Activated CD8-positive, alpha-beta memory T cell treated with anti-CD3 and anti-CD28 coated beads, Interleukin-2, amount 10 ng/mL, durations not matched to agents 7 days and 5 days (primary cell): ENCODE data around the gene FMOD. TPM values are rescaled to one million over a fixed set of nuclear protein-coding genes. Genes with fewer than 3 reads are reported as not detected.

Source experiments
- ATAC-seq: fragments of 150-1000 bp; cut with Tn5 transposase; one replicate; pipeline ENCODE4 v1.10.0; 2021; ENCODE audit warnings: moderate library complexity
- CTCF ChIA-PET: fragments of 350-600 bp; sonication (Branson Sonifier 250); formaldehyde crosslinking; loops from one replicate; lab custom pipeline; 2021; ENCODE audit warnings: antibody characterized with exemption; lab: Charles Lee
- DNase-seq: peaks from one replicate; pipeline ENCODE4 v3.0.0-alpha.2; 2020
- H3K27ac Mint-ChIP-seq: one replicate; pipeline ENCODE4 v1.8.0; 2021; ENCODE audit warnings: mild to moderate bottlenecking, mixed read lengths
- H3K27me3 Mint-ChIP-seq: one replicate; pipeline ENCODE4 v1.8.0; 2021; ENCODE audit warnings: mixed read lengths
- H3K36me3 Mint-ChIP-seq: one replicate; pipeline ENCODE4 v1.8.0; 2021; ENCODE audit warnings: mild to moderate bottlenecking, mixed read lengths
- H3K4me1 Mint-ChIP-seq: one replicate; pipeline ENCODE4 v1.8.0; 2021; ENCODE audit warnings: mixed read lengths
- H3K4me3 Mint-ChIP-seq: one replicate; pipeline ENCODE4 v1.8.0; 2021; ENCODE audit warnings: mild to moderate bottlenecking, moderate library complexity, mixed read lengths
- H3K9me3 Mint-ChIP-seq: one replicate; pipeline ENCODE4 v1.8.0; 2022; ENCODE audit warnings: low read depth, mixed read lengths
- total RNA-seq, 2 experiments: library from RNA; stranded (reverse); gene quantifications; one replicate each; pipeline ENCODE4 v1.2.3, GENCODE V29; 2021

Gene FMOD
- total RNA-seq, 2 experiments from 2014 or later: 0.19 TPM; not detected in 1

DNA sequence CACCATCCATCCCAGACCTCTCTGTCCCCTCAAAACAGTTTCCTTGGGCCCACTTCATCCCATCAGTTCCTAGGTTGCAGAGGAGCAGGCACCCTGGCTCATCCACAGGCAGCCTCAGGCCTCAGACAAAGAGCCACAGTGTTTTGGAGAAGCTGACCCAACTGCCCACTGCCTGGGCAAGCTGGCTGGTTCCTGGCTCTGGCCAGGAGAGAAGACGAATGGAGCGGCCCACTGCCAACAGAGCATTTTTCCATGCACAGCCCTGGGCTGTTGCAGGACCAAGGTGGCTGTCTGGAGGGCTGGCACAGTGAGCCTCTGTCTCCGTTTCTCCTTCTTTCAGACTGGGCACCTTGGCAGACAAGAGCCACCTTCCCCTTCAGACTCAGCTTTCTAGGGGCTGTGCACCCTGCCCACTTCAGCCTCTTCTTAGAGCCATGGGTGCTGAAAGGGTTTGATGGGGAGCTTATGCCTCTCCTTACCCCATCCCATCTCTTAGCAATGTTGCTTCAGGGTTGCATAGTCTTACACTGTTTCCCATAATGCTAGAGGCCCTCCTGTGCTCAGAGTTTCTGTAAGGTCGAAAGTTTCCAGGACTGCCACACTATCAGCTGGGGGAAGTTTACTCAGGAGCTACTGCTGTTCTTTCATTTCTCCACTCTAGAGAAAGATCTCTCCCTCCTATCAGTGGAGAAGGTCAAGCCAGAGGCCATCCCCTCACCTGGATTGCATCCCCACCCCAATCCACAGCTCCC is 973 bp downstream of the FMOD start:
- no peak overlapping the region for H3K4me3 Mint-ChIP-seq
- DNase-seq (no peak), ATAC-seq (no peak)
- no peaks in the 10 kb centered on the region for H3K36me3 Mint-ChIP-seq
- CTCF ChIA-PET: interaction anchor here (0.7 to 1.4 kb wide), 4 partner anchors 9 to 82 kb away, joined by 3 to 5 read pairs (median 4); no protein-coding TSS in a partner anchor
- H3K4me1 Mint-ChIP-seq: peaks cover 2% of the 10 kb centered on the region
- no peak overlapping the region for H3K27ac Mint-ChIP-seq
- H3K27me3 Mint-ChIP-seq: peaks cover 39% of the 10 kb centered on the region
- H3K9me3 Mint-ChIP-seq: no peaks in the 10 kb centered on the region

DNA sequence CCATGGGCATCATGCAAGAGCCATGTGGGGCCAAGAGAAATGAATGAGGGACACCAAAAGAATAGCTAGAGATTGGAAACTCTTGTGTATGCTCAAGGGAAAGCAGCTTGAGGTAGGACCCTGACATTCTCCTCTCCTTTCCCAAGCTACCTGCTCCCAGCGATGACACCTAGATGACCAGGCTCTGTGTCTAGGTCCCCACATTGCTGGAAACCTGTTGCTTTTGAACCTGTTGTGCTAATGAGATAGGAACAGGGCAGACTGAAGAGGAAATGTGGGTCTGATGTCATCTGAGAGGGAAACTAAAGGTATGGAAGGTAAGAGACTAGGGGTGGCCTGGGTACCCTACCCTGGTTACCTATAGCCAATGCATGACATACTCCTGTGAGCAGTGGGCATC is 1.8 kb downstream of the FMOD start:
- CTCF ChIA-PET: interaction anchor here (1.4 to 17.8 kb wide), 2 partner anchors 9 to 77 kb away, joined by 5 to 806 read pairs; no protein-coding TSS in a partner anchor
- Mint-ChIP-seq H3K27me3 (peaks cover 41% of the 10 kb centered on the region), H3K36me3 (no peaks in the 10 kb centered on the region), H3K4me1 (peaks cover 2% of the 10 kb centered on the region), H3K4me3 (no peak overlapping the region), H3K27ac (no peak overlapping the region), H3K9me3 (no peaks in the 10 kb centered on the region)
- DNase-seq (no peak), ATAC-seq (no peak)

DNA sequence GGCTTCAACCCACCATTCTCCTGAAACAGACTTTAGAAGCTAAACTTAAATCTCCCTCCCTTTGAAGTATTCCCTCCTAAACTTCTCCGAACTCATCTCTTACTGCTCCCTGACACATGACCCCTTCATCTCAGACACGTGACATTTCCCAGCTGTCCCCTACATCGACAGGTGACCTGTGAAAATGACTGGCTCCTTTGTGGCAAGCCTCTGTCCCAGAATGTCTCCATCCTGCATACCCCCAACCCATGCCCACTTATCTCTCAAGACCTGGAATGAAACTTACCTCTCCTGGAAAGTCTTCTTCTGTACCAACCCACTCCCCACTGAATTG is 4.2 kb downstream of the FMOD start:
- H3K4me3 Mint-ChIP-seq: no peak overlapping the region
- DNase-seq (no peak), ATAC-seq (no peak)
- H3K36me3 Mint-ChIP-seq: no peaks in the 10 kb centered on the region
- peaks cover 2% of the 10 kb centered on the region for H3K4me1 Mint-ChIP-seq
- H3K27ac Mint-ChIP-seq: no peak overlapping the region
- H3K27me3 Mint-ChIP-seq: peaks cover 50% of the 10 kb centered on the region
- no peaks in the 10 kb centered on the region for H3K9me3 Mint-ChIP-seq
- CTCF ChIA-PET: interaction anchor here (0.6 to 17.8 kb wide), 5 partner anchors 75 to 1818 kb away, joined by 3 to 806 read pairs (median 4); no protein-coding TSS in a partner anchor

DNA sequence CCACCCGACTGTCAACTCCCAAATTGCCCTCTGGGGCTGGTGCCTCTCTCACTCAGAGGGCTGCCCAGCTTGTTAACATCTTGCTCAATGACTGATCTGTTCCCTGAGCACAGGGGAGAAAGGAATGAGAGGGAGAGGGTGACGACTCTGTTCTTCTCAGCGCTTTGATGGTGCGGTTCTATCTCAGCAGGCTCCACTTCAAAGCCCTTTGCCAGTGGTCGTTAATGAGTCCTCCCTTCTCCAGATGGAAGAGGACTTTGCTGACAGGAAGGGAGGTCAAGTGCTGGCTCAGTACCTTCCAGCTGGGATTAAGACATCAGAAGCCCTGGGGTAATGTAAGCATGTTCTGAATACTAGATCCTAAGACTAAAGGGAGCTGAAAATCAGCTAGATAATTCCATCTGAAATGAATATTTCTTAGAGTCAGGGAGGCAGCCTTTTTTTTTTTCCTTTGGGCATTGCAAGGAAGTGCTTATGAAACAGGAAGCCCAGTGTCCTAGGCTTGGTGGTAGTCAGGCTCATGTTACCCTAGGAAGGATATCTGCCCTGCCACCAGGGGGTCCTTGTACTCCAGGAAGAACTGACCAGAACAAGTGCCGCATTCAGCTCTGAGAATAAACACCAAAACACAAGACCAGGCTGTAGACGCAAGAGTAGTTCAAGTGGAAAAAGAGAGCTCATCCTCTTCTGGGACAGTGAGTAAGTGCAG is 4.7 kb downstream of the FMOD start:
- no peak for ATAC-seq
- CTCF ChIA-PET: interaction anchor here (0.6 to 17.8 kb wide), 6 partner anchors 30 to 1818 kb away, joined by 3 to 806 read pairs (median 4); no protein-coding TSS in a partner anchor
- Mint-ChIP-seq H3K4me3 (no peak overlapping the region), H3K27ac (no peak overlapping the region), H3K27me3 (peaks cover 52% of the 10 kb centered on the region), H3K9me3 (no peaks in the 10 kb centered on the region), H3K36me3 (no peaks in the 10 kb centered on the region), H3K4me1 (peaks cover under 1% of the 10 kb centered on the region)
- no peak for DNase-seq

DNA sequence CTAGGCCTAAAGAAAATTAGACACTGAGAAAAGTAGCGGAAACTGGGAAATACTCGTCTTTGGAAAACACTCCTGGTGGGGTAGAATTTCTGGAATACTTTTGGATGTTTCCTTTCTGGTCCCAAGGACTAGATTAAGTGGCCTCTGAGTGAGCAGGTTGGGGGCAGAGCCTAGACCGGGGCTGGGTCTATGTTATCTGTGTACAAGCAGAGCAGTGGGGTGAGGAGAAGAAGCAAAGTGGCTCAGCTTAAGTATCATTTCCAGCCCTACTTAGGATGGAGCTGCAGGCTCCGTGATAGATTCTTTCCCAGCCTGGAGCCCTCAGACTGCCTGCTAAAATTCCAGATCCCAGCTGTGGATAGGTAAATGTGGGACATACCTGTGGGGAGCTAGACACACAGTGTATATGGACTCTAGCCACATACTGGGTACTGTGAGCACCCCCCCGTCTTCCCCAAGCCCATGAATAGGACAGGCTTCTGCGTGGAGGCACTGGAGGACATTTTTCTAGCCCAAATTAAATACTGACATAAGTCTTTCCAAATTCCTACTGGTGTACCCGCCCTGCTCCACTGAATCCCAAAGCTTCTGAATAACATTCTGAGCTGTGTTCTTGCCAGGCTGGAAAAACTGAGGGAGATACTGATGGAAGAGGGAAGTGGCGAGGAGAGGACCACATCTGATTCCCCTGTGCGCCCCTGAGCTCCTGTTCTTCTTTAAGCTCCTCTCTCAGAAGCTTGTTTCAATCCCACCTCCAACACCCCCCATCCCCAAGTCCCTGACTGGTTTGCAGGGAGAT is 6.8 kb downstream of the FMOD start:
- H3K27me3 Mint-ChIP-seq: peaks cover 59% of the 10 kb centered on the region
- CTCF ChIA-PET: interaction anchor here (1.0 to 17.8 kb wide), 5 partner anchors 9 to 144 kb away, joined by 3 to 806 read pairs (median 148); no protein-coding TSS in a partner anchor
- peaks cover 5% of the 10 kb centered on the region for H3K4me1 Mint-ChIP-seq
- DNase-seq (no peak), ATAC-seq (no peak)
- H3K9me3 Mint-ChIP-seq: no peaks in the 10 kb centered on the region
- no peak overlapping the region for H3K4me3 Mint-ChIP-seq
- no peak overlapping the region for H3K27ac Mint-ChIP-seq
- H3K36me3 Mint-ChIP-seq: no peaks in the 10 kb centered on the region

DNA sequence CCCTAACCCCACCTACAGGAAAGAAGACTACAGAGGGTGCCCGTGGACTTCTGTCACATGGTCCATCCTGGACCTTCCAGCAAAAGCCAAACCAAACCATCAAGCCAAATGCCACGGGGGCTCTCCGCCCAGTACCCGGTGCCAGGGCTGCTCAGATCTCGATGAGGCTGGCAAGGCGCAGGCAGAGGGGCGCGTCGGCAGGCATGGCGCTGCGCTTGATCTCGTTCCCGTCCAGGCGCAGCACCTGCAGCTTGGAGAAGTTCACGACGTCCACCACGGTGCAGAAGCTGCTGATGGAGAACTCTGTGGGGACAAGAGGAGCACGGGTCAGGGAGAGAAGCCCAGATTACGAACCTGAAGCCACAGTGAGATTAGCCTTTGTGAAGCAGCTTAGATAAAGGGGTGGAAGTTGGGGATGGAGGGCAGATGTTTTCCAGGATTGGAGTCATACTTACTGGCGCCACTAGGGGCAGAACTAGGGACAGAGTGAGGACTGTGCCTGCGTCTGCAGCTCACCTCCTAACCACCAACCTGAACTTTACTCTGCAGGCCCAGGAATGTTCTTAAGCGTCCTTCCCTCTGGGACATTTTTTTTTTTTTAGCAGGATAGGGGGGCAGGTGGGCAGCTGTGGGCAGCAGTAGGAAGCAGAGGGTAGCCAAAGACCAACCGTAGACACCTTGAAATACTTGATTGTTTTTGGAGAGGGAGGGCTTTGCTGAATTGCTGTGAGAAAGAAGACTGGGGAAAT is 8.6 kb downstream of the FMOD start:
- Mint-ChIP-seq H3K36me3 (no peaks in the 10 kb centered on the region), H3K4me3 (no peak overlapping the region), H3K4me1 (peaks cover 8% of the 10 kb centered on the region), H3K27ac (no peak overlapping the region), H3K27me3 (peaks cover 50% of the 10 kb centered on the region), H3K9me3 (no peaks in the 10 kb centered on the region)
- CTCF ChIA-PET: interaction anchor here (0.9 to 17.8 kb wide), 22 partner anchors 8 to 302 kb away, joined by 3 to 806 read pairs (median 4); partner anchors contain the start of genes BTG2 and PRELP
- DNase-seq (no peak), ATAC-seq (peak; percentile 54)

DNA sequence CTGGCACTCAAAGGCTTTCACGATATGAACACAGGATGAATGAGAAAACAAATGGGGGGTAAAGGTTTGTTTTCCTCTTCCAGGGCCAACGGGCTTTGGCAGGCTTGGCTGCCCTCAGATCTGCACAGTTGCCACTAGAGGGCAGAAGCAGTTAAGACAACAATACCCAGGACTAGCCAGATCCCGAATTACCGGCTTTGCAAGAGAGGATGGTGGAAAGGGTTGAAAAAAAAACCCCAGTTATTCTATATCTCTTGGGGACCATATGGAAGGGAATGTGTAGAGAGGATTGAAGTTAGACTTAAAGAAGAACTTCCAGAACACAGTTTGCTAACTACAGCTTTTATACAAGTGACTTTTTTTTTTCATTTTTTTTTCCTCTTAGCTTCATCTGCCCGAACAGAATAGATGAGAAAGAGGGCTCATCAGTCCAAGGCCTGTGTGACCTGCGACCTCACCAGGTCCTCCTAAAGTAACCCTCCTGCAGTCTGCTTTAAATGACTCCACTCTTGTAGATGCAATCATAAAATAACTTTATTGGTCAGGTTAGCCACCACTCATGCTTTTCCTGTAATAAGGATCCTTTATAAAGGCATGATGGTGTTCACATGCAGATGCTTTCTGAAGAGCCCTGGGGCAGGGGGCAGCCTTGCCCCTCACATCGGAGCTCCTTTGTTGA is 10.7 kb downstream of the FMOD start:
- peak; percentile 84 for ATAC-seq
- CTCF ChIA-PET: interaction anchor here (0.7 to 17.8 kb wide), 20 partner anchors 10 to 425 kb away, joined by 3 to 806 read pairs (median 6); partner anchors contain the start of genes BTG2, FMOD, LAX1 and OPTC
- no peaks in the 10 kb centered on the region for H3K9me3 Mint-ChIP-seq

DNA sequence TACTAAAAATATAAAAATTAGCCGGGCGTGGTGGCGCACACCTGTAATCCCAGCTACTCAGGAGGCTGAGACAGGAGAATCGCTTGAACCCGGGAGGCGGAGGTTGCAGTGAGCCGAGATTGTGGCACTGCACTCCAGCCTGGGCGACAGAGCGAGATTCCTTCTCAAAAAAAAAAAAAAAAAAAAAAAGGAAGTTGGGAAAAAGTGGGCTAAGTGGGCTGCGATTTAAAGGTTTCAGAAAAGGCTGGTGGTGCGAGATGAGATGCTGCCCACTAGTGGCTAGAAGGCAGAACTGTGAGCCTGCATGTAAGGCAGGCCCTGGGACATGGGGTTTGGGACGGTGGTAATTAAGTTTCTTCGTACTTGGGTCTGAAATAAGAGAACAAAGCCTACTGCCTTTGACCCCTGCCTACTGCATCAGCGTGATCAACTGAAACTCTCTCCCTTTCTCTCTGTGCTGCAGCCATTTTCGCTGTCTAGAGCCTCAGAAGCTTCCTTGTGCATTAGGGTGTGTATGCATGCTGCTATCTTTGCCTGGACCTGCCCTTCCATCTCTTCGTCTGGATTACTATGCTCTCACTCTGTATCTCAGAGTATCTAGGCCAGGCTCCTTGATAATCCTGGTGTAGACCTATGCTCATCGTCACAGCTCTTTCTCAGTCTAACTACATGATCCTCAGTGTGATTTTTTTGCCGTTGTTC is 12.4 kb downstream of the FMOD start:
- CTCF ChIA-PET: interaction anchor here (0.7 to 17.8 kb wide), 20 partner anchors 15 to 1212 kb away, joined by 3 to 806 read pairs (median 6); partner anchors contain the start of genes BTG2, OPTC and PRELP
- peak; percentile 67 for DNase-seq
- H3K9me3 Mint-ChIP-seq: no peaks in the 10 kb centered on the region
- ATAC-seq: peak; percentile 68
- H3K4me1 Mint-ChIP-seq: peaks cover 15% of the 10 kb centered on the region
- H3K27me3 Mint-ChIP-seq: peaks cover 37% of the 10 kb centered on the region
- no peak overlapping the region for H3K4me3 Mint-ChIP-seq
- H3K36me3 Mint-ChIP-seq: no peaks in the 10 kb centered on the region
- H3K27ac Mint-ChIP-seq: no peak overlapping the region

More for the DNA sequence above, 10.7 kb downstream of the FMOD start:
- Mint-ChIP-seq H3K27ac (no peak overlapping the region), H3K4me3 (no peak overlapping the region), H3K4me1 (peaks cover 15% of the 10 kb centered on the region), H3K27me3 (peaks cover 47% of the 10 kb centered on the region), H3K36me3 (no peaks in the 10 kb centered on the region)
- peak; percentile 75 for DNase-seq

DNA sequence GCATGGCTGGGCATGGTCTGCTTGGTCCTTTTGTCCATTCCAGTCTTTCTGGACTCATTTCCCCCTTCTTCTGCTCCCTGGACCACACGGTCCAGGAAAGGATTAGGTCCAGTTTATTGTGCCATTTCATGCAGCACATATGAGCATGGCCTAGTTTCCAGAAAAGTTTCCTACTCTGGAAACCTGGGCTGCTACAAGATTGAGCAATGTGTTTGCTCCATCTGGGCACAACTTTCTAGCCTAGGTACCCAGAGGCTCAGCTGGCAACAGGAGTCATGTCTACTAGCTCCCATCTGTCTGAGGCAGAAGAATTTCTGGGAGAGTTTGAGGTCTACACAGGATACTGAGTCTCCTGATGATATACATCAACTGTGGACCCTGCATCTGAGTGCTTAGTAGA is 14.8 kb downstream of the FMOD start:
- ATAC-seq (no peak), DNase-seq (no peak)
- Mint-ChIP-seq H3K36me3 (no peaks in the 10 kb centered on the region), H3K4me3 (no peak overlapping the region), H3K4me1 (peaks cover 16% of the 10 kb centered on the region), H3K9me3 (no peaks in the 10 kb centered on the region), H3K27ac (peak overlapping the region; percentile 29), H3K27me3 (peaks cover 13% of the 10 kb centered on the region)
- CTCF ChIA-PET: interaction anchor here (1.6 to 17.8 kb wide), 5 partner anchors 12 to 152 kb away, joined by 4 to 806 read pairs (median 148); partner anchors contain the start of gene BTG2

DNA sequence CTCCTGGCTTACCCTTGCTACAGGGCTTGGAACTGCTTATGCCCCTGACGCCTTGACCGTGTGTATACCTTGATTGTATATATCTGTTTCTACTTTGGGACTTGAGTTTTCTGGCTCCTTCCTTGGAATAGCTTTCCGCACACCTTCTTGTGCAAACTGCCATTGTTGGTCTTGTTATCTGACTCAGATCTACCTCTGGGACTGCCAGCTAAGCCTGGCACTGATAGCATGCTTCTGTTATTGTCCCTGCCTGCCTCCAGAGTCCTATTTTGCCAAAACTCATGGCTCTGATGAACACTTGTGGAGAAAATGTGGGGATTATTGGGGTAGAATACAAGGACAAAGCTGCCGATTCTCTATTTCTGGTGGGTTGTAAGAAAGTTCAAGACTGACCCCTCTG is 15.4 kb downstream of the FMOD start:
- H3K27ac Mint-ChIP-seq: no peak overlapping the region
- CTCF ChIA-PET: interaction anchor here (1.6 to 17.8 kb wide), 5 partner anchors 12 to 153 kb away, joined by 4 to 806 read pairs (median 148); partner anchors contain the start of gene BTG2
- H3K4me3 Mint-ChIP-seq: no peak overlapping the region

DNA sequence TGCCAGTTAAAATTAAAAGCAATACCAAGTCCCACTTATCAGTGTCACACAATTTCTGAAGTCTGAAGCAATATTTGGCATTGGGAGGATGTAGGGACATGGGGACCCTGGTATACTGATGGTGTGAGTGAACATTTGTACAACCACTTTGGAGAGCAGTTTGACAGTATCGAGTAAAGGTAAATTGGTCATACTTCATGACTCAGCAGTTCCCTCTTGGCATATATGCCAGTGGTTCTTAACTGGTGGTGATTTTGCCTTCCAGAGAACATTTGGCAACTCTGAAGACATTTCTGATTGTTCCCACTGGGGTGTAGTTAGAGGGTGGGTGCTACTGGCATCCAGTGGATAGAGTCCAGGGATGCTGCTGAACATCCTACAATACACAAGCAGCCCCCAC is 19.7 kb downstream of the FMOD start:
- ATAC-seq: no peak
- no peaks in the 10 kb centered on the region for H3K36me3 Mint-ChIP-seq
- DNase-seq: no peak
- H3K4me1 Mint-ChIP-seq: peaks cover 31% of the 10 kb centered on the region
- no peak overlapping the region for H3K4me3 Mint-ChIP-seq
- CTCF ChIA-PET: interaction anchor here (1.4 to 17.8 kb wide), 5 partner anchors 12 to 157 kb away, joined by 3 to 806 read pairs (median 11); no protein-coding TSS in a partner anchor
- H3K27me3 Mint-ChIP-seq: no peaks in the 10 kb centered on the region
- no peak overlapping the region for H3K27ac Mint-ChIP-seq
- no peaks in the 10 kb centered on the region for H3K9me3 Mint-ChIP-seq

More for the DNA sequence above, 15.4 kb downstream of the FMOD start:
- ATAC-seq: no peak
- Mint-ChIP-seq H3K27me3 (peaks cover 7% of the 10 kb centered on the region), H3K9me3 (no peaks in the 10 kb centered on the region), H3K36me3 (no peaks in the 10 kb centered on the region), H3K4me1 (peaks cover 17% of the 10 kb centered on the region)
- DNase-seq: no peak
